Measurements from ENCODE around the gene CDK9.

Gene CDK9

DNA sequence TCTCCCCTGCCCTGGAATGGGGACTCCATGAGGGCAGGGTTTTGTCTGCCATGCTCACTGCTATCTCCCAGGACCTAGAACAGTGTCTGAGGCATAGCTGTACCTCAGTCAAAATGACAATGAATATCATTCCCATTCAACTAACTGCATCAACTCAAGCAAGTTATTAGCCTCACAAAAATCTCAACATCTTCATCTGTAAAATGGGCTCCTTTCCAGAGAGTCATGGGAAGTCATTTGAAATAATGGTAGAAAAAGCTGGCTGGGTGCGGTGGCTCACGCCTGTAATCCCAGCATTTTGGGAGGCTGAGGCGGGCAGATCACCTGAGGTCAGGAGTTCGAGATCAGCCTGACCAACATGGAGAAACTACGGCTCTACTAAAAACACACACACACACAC, 16.7 kb upstream of the CDK9 start:
- ATAC-seq = no peak

GRCh38 chr9:127769929-127770582, 15.8 kb upstream of the CDK9 start:
- no peak for ATAC-seq
- TF ChIP-seq RARB (CRISPR knock-in tag; IDR thresholded peaks at IDR 0.05) (no peak), ZNF70 (CRISPR knock-in tag; IDR thresholded peaks at IDR 0.05) (no peak), TOX (CRISPR knock-in tag; IDR thresholded peaks at IDR 0.05; ENCODE audit: borderline replicate concordance) (no peak), CSDC2 (CRISPR knock-in tag; IDR thresholded peaks at IDR 0.05) (no peak), ZNF8 (CRISPR knock-in tag; IDR thresholded peaks at IDR 0.05) (no peak), ESRRG (CRISPR knock-in tag; IDR thresholded peaks at IDR 0.05) (no peak), OSR1 (CRISPR knock-in tag; IDR thresholded peaks at IDR 0.05) (no peak), BACH2 (CRISPR knock-in tag; IDR thresholded peaks at IDR 0.05; ENCODE audit: borderline replicate concordance) (no peak), GLIS3 (CRISPR knock-in tag; IDR thresholded peaks at IDR 0.05) (no peak), ZNF565 (CRISPR knock-in tag; conservative IDR thresholded peaks at IDR 0.05; ENCODE audit: low read depth) (no peak)
- TF ChIP-seq, protein P1, sequence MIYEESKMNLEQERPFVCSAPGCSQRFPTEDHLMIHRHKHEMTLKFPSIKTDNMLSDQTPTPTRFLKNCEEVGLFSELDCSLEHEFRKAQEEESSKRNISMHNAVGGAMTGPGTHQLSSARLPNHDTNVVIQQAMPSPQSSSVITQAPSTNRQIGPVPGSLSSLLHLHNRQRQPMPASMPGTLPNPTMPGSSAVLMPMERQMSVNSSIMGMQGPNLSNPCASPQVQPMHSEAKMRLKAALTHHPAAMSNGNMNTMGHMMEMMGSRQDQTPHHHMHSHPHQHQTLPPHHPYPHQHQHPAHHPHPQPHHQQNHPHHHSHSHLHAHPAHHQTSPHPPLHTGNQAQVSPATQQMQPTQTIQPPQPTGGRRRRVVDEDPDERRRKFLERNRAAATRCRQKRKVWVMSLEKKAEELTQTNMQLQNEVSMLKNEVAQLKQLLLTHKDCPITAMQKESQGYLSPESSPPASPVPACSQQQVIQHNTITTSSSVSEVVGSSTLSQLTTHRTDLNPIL (CRISPR knock-in tag; IDR thresholded peaks at IDR 0.05; ENCODE audit: low read depth) = no peak

More for the DNA sequence above, 16.7 kb upstream of the CDK9 start:
- TF ChIP-seq, protein P2, sequence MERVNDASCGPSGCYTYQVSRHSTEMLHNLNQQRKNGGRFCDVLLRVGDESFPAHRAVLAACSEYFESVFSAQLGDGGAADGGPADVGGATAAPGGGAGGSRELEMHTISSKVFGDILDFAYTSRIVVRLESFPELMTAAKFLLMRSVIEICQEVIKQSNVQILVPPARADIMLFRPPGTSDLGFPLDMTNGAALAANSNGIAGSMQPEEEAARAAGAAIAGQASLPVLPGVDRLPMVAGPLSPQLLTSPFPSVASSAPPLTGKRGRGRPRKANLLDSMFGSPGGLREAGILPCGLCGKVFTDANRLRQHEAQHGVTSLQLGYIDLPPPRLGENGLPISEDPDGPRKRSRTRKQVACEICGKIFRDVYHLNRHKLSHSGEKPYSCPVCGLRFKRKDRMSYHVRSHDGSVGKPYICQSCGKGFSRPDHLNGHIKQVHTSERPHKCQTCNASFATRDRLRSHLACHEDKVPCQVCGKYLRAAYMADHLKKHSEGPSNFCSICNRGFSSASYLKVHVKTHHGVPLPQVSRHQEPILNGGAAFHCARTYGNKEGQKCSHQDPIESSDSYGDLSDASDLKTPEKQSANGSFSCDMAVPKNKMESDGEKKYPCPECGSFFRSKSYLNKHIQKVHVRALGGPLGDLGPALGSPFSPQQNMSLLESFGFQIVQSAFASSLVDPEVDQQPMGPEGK (CRISPR knock-in tag; IDR thresholded peaks at IDR 0.05; ENCODE audit: borderline replicate concordance) = no peak
- TF ChIP-seq OSR1 (CRISPR knock-in tag; IDR thresholded peaks at IDR 0.05) (no peak), ISL1 (CRISPR knock-in tag; IDR thresholded peaks at IDR 0.05) (no peak), CSRNP3 (CRISPR knock-in tag; IDR thresholded peaks at IDR 0.05) (no peak), ZFP30 (CRISPR knock-in tag; IDR thresholded peaks at IDR 0.05) (no peak), ZNF8 (CRISPR knock-in tag; IDR thresholded peaks at IDR 0.05) (no peak), ESRRG (CRISPR knock-in tag; IDR thresholded peaks at IDR 0.05) (no peak), ZNF565 (CRISPR knock-in tag; conservative IDR thresholded peaks at IDR 0.05; ENCODE audit: low read depth) (no peak), RARB (CRISPR knock-in tag; IDR thresholded peaks at IDR 0.05) (no peak), POU6F1 (CRISPR knock-in tag; IDR thresholded peaks at IDR 0.05; ENCODE audit: borderline replicate concordance, low read depth) (no peak), PPARA (CRISPR knock-in tag; IDR thresholded peaks at IDR 0.05; ENCODE audit: borderline replicate concordance) (no peak), TOX (CRISPR knock-in tag; IDR thresholded peaks at IDR 0.05; ENCODE audit: borderline replicate concordance) (no peak), BACH2 (CRISPR knock-in tag; IDR thresholded peaks at IDR 0.05; ENCODE audit: borderline replicate concordance) (no peak), ARNTL (CRISPR knock-in tag; IDR thresholded peaks at IDR 0.05; ENCODE audit: borderline replicate concordance, low read depth) (no peak), TSHZ2 (CRISPR knock-in tag; IDR thresholded peaks at IDR 0.05) (no peak), CSDC2 (CRISPR knock-in tag; IDR thresholded peaks at IDR 0.05) (no peak), SNAI2 (CRISPR knock-in tag; IDR thresholded peaks at IDR 0.05) (no peak)
- TF ChIP-seq, protein P1 (CRISPR knock-in tag; IDR thresholded peaks at IDR 0.05; ENCODE audit: low read depth) = no peak

All from SK-N-SH treated with all-trans-retinoic acid at 6 μM for 48 hours (cell line).